ENCODE results near the gene KCNF1. TPM values are rescaled to one million over a fixed set of nuclear protein-coding genes. Genes with fewer than 3 reads are reported as not detected.
A peak's percentile ranks its signal among the peaks of the same experiment; 100 is the strongest.

Gene KCNF1
- total RNA-seq, 2 experiments from 2014 or later, result not detected

GRCh38 chr2:10906926-10907625 lies 4.7 kb upstream of the KCNF1 start:
- ChIA-PET CTCF (interaction anchor here (0.7 to 1.2 kb wide), 2 partner anchors 66 to 218 kb away, joined by 3 read pairs; no protein-coding TSS in a partner anchor), POLR2A (no interaction called here)
- DNase-seq (no peak), ATAC-seq (no peak)
- no peaks in the 10 kb centered on the region for H3K9me3 Mint-ChIP-seq (ENCODE audit: low read depth)
- peaks cover 14% of the 10 kb centered on the region for H3K27me3 Mint-ChIP-seq
- intact Hi-C loops (cut with DNase I, micrococcal nuclease), result no loop called here
- no peaks in the 10 kb centered on the region for H3K4me1 Mint-ChIP-seq
- H3K27ac Mint-ChIP-seq, result no peak overlapping the region
- no peaks in the 10 kb centered on the region for H3K36me3 Mint-ChIP-seq (ENCODE audit: low read depth)
- H3K4me3 Mint-ChIP-seq, result no peak overlapping the region

- H3K27ac Mint-ChIP-seq, result no peak overlapping the region
- intact Hi-C loops (cut with DNase I, micrococcal nuclease), result no loop called here
- CTCF ChIA-PET, result interaction anchor here (0.7 to 1.4 kb wide), 2 partner anchors 46 to 69 kb away, joined by 3 to 5 read pairs; no protein-coding TSS in a partner anchor
- H3K4me1 Mint-ChIP-seq, result peaks cover 2% of the 10 kb centered on the region
- POLR2A ChIA-PET, result no interaction called here
- H3K9me3 Mint-ChIP-seq (ENCODE audit: low read depth), result no peaks in the 10 kb centered on the region
- no peak overlapping the region for H3K4me3 Mint-ChIP-seq
- H3K36me3 Mint-ChIP-seq (ENCODE audit: low read depth), result no peaks in the 10 kb centered on the region
- peaks cover 22% of the 10 kb centered on the region for H3K27me3 Mint-ChIP-seq
- DNase-seq (no peak), ATAC-seq (no peak)
Observed at GRCh38 chr2:10908195-10908594, 3.5 kb upstream of the KCNF1 start.

GRCh38 chr2:10909050-10909995 lies 2.4 kb upstream of the KCNF1 start:
- no peak overlapping the region for H3K4me3 Mint-ChIP-seq
- ATAC-seq, result peak; percentile 71
- H3K36me3 Mint-ChIP-seq (ENCODE audit: low read depth), result no peaks in the 10 kb centered on the region
- H3K9me3 Mint-ChIP-seq (ENCODE audit: low read depth), result no peaks in the 10 kb centered on the region
- peak; percentile 56 for DNase-seq
- H3K27me3 Mint-ChIP-seq, result peaks cover 25% of the 10 kb centered on the region
- intact Hi-C loops (cut with DNase I, micrococcal nuclease), result no loop called here
- ChIA-PET CTCF (interaction anchor here (0.8 to 1.9 kb wide), 8 partner anchors 8 to 215 kb away, joined by 3 to 10 read pairs (median 4); no protein-coding TSS in a partner anchor), POLR2A (no interaction called here)
- peaks cover 2% of the 10 kb centered on the region for H3K4me1 Mint-ChIP-seq
- no peak overlapping the region for H3K27ac Mint-ChIP-seq

GRCh38 chr2:10909996-10910341 lies 1.8 kb upstream of the KCNF1 start:
- Mint-ChIP-seq H3K4me1 (peaks cover 2% of the 10 kb centered on the region), H3K9me3 (ENCODE audit: low read depth) (no peaks in the 10 kb centered on the region), H3K36me3 (ENCODE audit: low read depth) (no peaks in the 10 kb centered on the region), H3K4me3 (no peak overlapping the region), H3K27ac (no peak overlapping the region), H3K27me3 (peaks cover 27% of the 10 kb centered on the region)
- ChIA-PET CTCF (interaction anchor here (0.6 to 1.9 kb wide), 8 partner anchors 9 to 555 kb away, joined by 3 to 10 read pairs (median 4); no protein-coding TSS in a partner anchor), POLR2A (no interaction called here)
- ATAC-seq, result no peak
- no peak for DNase-seq
- intact Hi-C loops (cut with DNase I, micrococcal nuclease), result loop anchor here in 1 of 2 experiments (2.0 kb wide), 1 partner anchor 75 kb away; no protein-coding TSS in a partner anchor

- CTCF ChIA-PET, result interaction anchor here (0.6 to 1.5 kb wide), 4 partner anchors 10 to 1820 kb away, joined by 3 to 7 read pairs (median 4); no protein-coding TSS in a partner anchor
- peaks cover 27% of the 10 kb centered on the region for H3K27me3 Mint-ChIP-seq
- peaks cover 2% of the 10 kb centered on the region for H3K4me1 Mint-ChIP-seq
- intact Hi-C loops (cut with DNase I, micrococcal nuclease), result loop anchor here in 1 of 2 experiments (2.0 kb wide), 1 partner anchor 76 kb away; no protein-coding TSS in a partner anchor
- no peak overlapping the region for H3K4me3 Mint-ChIP-seq
- POLR2A ChIA-PET, result no interaction called here
- H3K36me3 Mint-ChIP-seq (ENCODE audit: low read depth), result no peaks in the 10 kb centered on the region
- no peak for ATAC-seq
- H3K9me3 Mint-ChIP-seq (ENCODE audit: low read depth), result no peaks in the 10 kb centered on the region
- no peak overlapping the region for H3K27ac Mint-ChIP-seq
- DNase-seq, result no peak
Observed at GRCh38 chr2:10910625-10911024, 1.1 kb upstream of the KCNF1 start.

GRCh38 chr2:10912076-10912731 lies 470 bp downstream of the KCNF1 start:
- Mint-ChIP-seq H3K27me3 (peaks cover 27% of the 10 kb centered on the region), H3K4me3 (no peak overlapping the region), H3K9me3 (ENCODE audit: low read depth) (no peaks in the 10 kb centered on the region), H3K4me1 (peaks cover 2% of the 10 kb centered on the region), H3K36me3 (ENCODE audit: low read depth) (no peaks in the 10 kb centered on the region), H3K27ac (no peak overlapping the region)
- ATAC-seq, result no peak
- intact Hi-C loops (cut with DNase I, micrococcal nuclease), result no loop called here
- ChIA-PET POLR2A (no interaction called here), CTCF (interaction anchor here (1.5 to 1.8 kb wide), 2 partner anchors 73 to 80 kb away, joined by 4 to 7 read pairs; no protein-coding TSS in a partner anchor)
- no peak for DNase-seq

GRCh38 chr2:10912796-10913455 lies 1.2 kb downstream of the KCNF1 start:
- no peak for DNase-seq
- no peak for ATAC-seq
- ChIA-PET POLR2A (no interaction called here), CTCF (interaction anchor here (0.7 to 1.8 kb wide), 2 partner anchors 13 to 80 kb away, joined by 3 to 4 read pairs; no protein-coding TSS in a partner anchor)
- Mint-ChIP-seq H3K27ac (no peak overlapping the region), H3K4me1 (peaks cover 2% of the 10 kb centered on the region), H3K36me3 (ENCODE audit: low read depth) (no peaks in the 10 kb centered on the region), H3K9me3 (ENCODE audit: low read depth) (no peaks in the 10 kb centered on the region), H3K4me3 (no peak overlapping the region), H3K27me3 (peaks cover 27% of the 10 kb centered on the region)
- intact Hi-C loops (cut with DNase I, micrococcal nuclease), result no loop called here

- H3K27me3 Mint-ChIP-seq, result peaks cover 27% of the 10 kb centered on the region
Observed at GRCh38 chr2:10913501-10914271, 2.0 kb downstream of the KCNF1 start.

GRCh38 chr2:10914272-10914693 lies 2.5 kb downstream of the KCNF1 start:
- peak; percentile 28 for DNase-seq
- H3K27ac Mint-ChIP-seq, result no peak overlapping the region
- peaks cover 27% of the 10 kb centered on the region for H3K27me3 Mint-ChIP-seq
- intact Hi-C loops (cut with DNase I, micrococcal nuclease), result no loop called here
- H3K4me3 Mint-ChIP-seq, result no peak overlapping the region
- peaks cover 2% of the 10 kb centered on the region for H3K4me1 Mint-ChIP-seq
- no peaks in the 10 kb centered on the region for H3K9me3 Mint-ChIP-seq (ENCODE audit: low read depth)
- ChIA-PET POLR2A (no interaction called here), CTCF (no interaction called here)
- no peak for ATAC-seq
- H3K36me3 Mint-ChIP-seq (ENCODE audit: low read depth), result no peaks in the 10 kb centered on the region

More at GRCh38 chr2:10913501-10914271, 2.0 kb downstream of the KCNF1 start:
- Mint-ChIP-seq H3K4me3 (no peak overlapping the region), H3K9me3 (ENCODE audit: low read depth) (no peaks in the 10 kb centered on the region), H3K4me1 (peaks cover 2% of the 10 kb centered on the region), H3K36me3 (ENCODE audit: low read depth) (no peaks in the 10 kb centered on the region), H3K27ac (no peak overlapping the region)
- intact Hi-C loops (cut with DNase I, micrococcal nuclease), result no loop called here
- ChIA-PET POLR2A (no interaction called here), CTCF (interaction anchor here (0.7 to 1.8 kb wide), 2 partner anchors 14 to 81 kb away, joined by 3 to 4 read pairs; no protein-coding TSS in a partner anchor)
- no peak for DNase-seq
- no peak for ATAC-seq

GRCh38 chr2:10915236-10915635 lies 3.5 kb downstream of the KCNF1 start:
- intact Hi-C loops (cut with DNase I, micrococcal nuclease), result no loop called here
- Mint-ChIP-seq H3K4me1 (peaks cover 2% of the 10 kb centered on the region), H3K9me3 (ENCODE audit: low read depth) (no peaks in the 10 kb centered on the region), H3K27ac (no peak overlapping the region), H3K4me3 (no peak overlapping the region), H3K27me3 (peaks cover 23% of the 10 kb centered on the region), H3K36me3 (ENCODE audit: low read depth) (no peaks in the 10 kb centered on the region)
- ChIA-PET CTCF (no interaction called here), POLR2A (no interaction called here)
- no peak for ATAC-seq
- no peak for DNase-seq

Measured in activated CD4-positive, alpha-beta T cell treated with anti-CD3 and anti-CD28 coated beads for 36 hours (primary cell).